ENCODE measurements around the gene VWA8. TPM values are rescaled to one million over a fixed set of nuclear protein-coding genes. Genes with fewer than 3 reads are reported as not detected.
"Not testable (repeated sequence)": the region's sequence is repeated elsewhere in the genome, so short reads cannot be mapped to it uniquely, and the experiment has no call there.

Gene VWA8
- total and polyA plus RNA-seq, 9 donors: 6.5 to 16.0 (median 9.3) TPM

GRCh38 chr13:41763782-41764181 is 197.1 kb downstream of the VWA8 start:
- Histone ChIP-seq H3K4me3 (ENCODE audit: low read length) (no peak overlapping the region), H3K9me3 (replicated peaks; ENCODE audit: control insufficient read depth, low read depth, low read length) (no peaks in the 10 kb centered on the region), H3K36me3 (ENCODE audit: control insufficient read depth, insufficient read depth, low read length) (no peaks in the 10 kb centered on the region), H3K27me3 (ENCODE audit: control insufficient read depth, insufficient read depth, low read length) (no peaks in the 10 kb centered on the region), H3K27ac (ENCODE audit: low read length) (no peak overlapping the region), H3K4me1 (ENCODE audit: control insufficient read depth, insufficient read depth, low read length) (no peaks in the 10 kb centered on the region)
- DNase-seq: peak; percentile 32
- 41% methylated on average over 3 of the region's 3 CpGs for WGBS (ENCODE audit: insufficient coverage)

- H3K27me3 ChIP-seq (ENCODE audit: control insufficient read depth, insufficient read depth, low read length): no peaks in the 10 kb centered on the region
- H3K4me1 ChIP-seq (ENCODE audit: control insufficient read depth, insufficient read depth, low read length): no peaks in the 10 kb centered on the region
- H3K36me3 ChIP-seq (ENCODE audit: control insufficient read depth, insufficient read depth, low read length): no peaks in the 10 kb centered on the region
- H3K4me3 ChIP-seq (ENCODE audit: low read length): no peak overlapping the region
- no peaks in the 10 kb centered on the region for H3K9me3 ChIP-seq (replicated peaks; ENCODE audit: control insufficient read depth, low read depth, low read length)
- H3K27ac ChIP-seq (ENCODE audit: low read length): no peak overlapping the region
- DNase-seq: no peak
- 79% methylated on average over 4 of the region's 5 CpGs for WGBS (ENCODE audit: insufficient coverage)
These were observed 198.1 kb downstream of the VWA8 start for GRCh38 chr13:41762796-41763195.

- H3K27ac ChIP-seq (ENCODE audit: low read length): no peak overlapping the region
These were observed 204.6 kb downstream of the VWA8 start for GRCh38 chr13:41756198-41756880.

GRCh38 chr13:41751734-41752445 is 209.0 kb downstream of the VWA8 start:
- H3K9me3 ChIP-seq (replicated peaks; ENCODE audit: control insufficient read depth, low read depth, low read length): no peaks in the 10 kb centered on the region
- no peaks in the 10 kb centered on the region for H3K4me1 ChIP-seq (ENCODE audit: control insufficient read depth, insufficient read depth, low read length)
- no peaks in the 10 kb centered on the region for H3K36me3 ChIP-seq (ENCODE audit: control insufficient read depth, insufficient read depth, low read length)
- no peak overlapping the region for H3K27ac ChIP-seq (ENCODE audit: low read length)
- no peak for DNase-seq
- no peaks in the 10 kb centered on the region for H3K27me3 ChIP-seq (ENCODE audit: control insufficient read depth, insufficient read depth, low read length)
- no peak overlapping the region for H3K4me3 ChIP-seq (ENCODE audit: low read length)
- WGBS (ENCODE audit: insufficient coverage): no CpG with 5 or more reads among the region's 3 CpGs

More at GRCh38 chr13:41756198-41756880, 204.6 kb downstream of the VWA8 start:
- Histone ChIP-seq H3K27me3 (ENCODE audit: control insufficient read depth, insufficient read depth, low read length) (no peaks in the 10 kb centered on the region), H3K4me1 (ENCODE audit: control insufficient read depth, insufficient read depth, low read length) (no peaks in the 10 kb centered on the region), H3K36me3 (ENCODE audit: control insufficient read depth, insufficient read depth, low read length) (no peaks in the 10 kb centered on the region), H3K4me3 (ENCODE audit: low read length) (no peak overlapping the region), H3K9me3 (replicated peaks; ENCODE audit: control insufficient read depth, low read depth, low read length) (no peaks in the 10 kb centered on the region)
- WGBS (ENCODE audit: insufficient coverage): no CpG with 5 or more reads among the region's 1 CpG
- no peak for DNase-seq

GRCh38 chr13:41751277-41751676 is 209.6 kb downstream of the VWA8 start:
- WGBS (ENCODE audit: insufficient coverage): no CpG with 5 or more reads among the region's 2 CpGs
- no peak overlapping the region for H3K4me3 ChIP-seq (ENCODE audit: low read length)
- peak; percentile 64 for DNase-seq

GRCh38 chr13:41746259-41746658 is 214.7 kb downstream of the VWA8 start:
- H3K9me3 ChIP-seq (replicated peaks; ENCODE audit: control insufficient read depth, low read depth, low read length): no peaks in the 10 kb centered on the region
- DNase-seq: no peak
- no peak overlapping the region for H3K4me3 ChIP-seq (ENCODE audit: low read length)
- H3K27me3 ChIP-seq (ENCODE audit: control insufficient read depth, insufficient read depth, low read length): no peaks in the 10 kb centered on the region
- WGBS (ENCODE audit: insufficient coverage): no CpG with 5 or more reads among the region's 2 CpGs
- H3K27ac ChIP-seq (ENCODE audit: low read length): no peak overlapping the region
- H3K4me1 ChIP-seq (ENCODE audit: control insufficient read depth, insufficient read depth, low read length): no peaks in the 10 kb centered on the region
- peaks cover 2% of the 10 kb centered on the region for H3K36me3 ChIP-seq (ENCODE audit: control insufficient read depth, insufficient read depth, low read length)

More at GRCh38 chr13:41751277-41751676, 209.6 kb downstream of the VWA8 start:
- Histone ChIP-seq H3K27ac (ENCODE audit: low read length) (no peak overlapping the region), H3K27me3 (ENCODE audit: control insufficient read depth, insufficient read depth, low read length) (no peaks in the 10 kb centered on the region), H3K9me3 (replicated peaks; ENCODE audit: control insufficient read depth, low read depth, low read length) (no peaks in the 10 kb centered on the region), H3K4me1 (ENCODE audit: control insufficient read depth, insufficient read depth, low read length) (no peaks in the 10 kb centered on the region), H3K36me3 (ENCODE audit: control insufficient read depth, insufficient read depth, low read length) (no peaks in the 10 kb centered on the region)

- not testable (repeated sequence) for H3K9me3 ChIP-seq (replicated peaks; ENCODE audit: control insufficient read depth, low read depth, low read length); H3K27me3 ChIP-seq (ENCODE audit: control insufficient read depth, insufficient read depth, low read length); H3K4me1 ChIP-seq (ENCODE audit: control insufficient read depth, insufficient read depth, low read length); H3K4me3 ChIP-seq (ENCODE audit: low read length); H3K27ac ChIP-seq (ENCODE audit: low read length); DNase-seq; H3K36me3 ChIP-seq (ENCODE audit: control insufficient read depth, insufficient read depth, low read length)
- WGBS (ENCODE audit: insufficient coverage): no CpG with 5 or more reads among the region's 3 CpGs
These were observed 215.4 kb downstream of the VWA8 start for GRCh38 chr13:41745496-41745895.

GRCh38 chr13:41742917-41743552 is 217.9 kb downstream of the VWA8 start:
- Histone ChIP-seq H3K4me1 (ENCODE audit: control insufficient read depth, insufficient read depth, low read length) (no peaks in the 10 kb centered on the region), H3K27ac (ENCODE audit: low read length) (no peak overlapping the region), H3K4me3 (ENCODE audit: low read length) (no peak overlapping the region), H3K27me3 (ENCODE audit: control insufficient read depth, insufficient read depth, low read length) (no peaks in the 10 kb centered on the region), H3K36me3 (ENCODE audit: control insufficient read depth, insufficient read depth, low read length) (peaks cover 2% of the 10 kb centered on the region), H3K9me3 (replicated peaks; ENCODE audit: control insufficient read depth, low read depth, low read length) (no peaks in the 10 kb centered on the region)
- WGBS (ENCODE audit: insufficient coverage): 64% methylated on average over 2 of the region's 4 CpGs
- DNase-seq: no peak

GRCh38 chr13:41740479-41740878 is 220.4 kb downstream of the VWA8 start:
- no peaks in the 10 kb centered on the region for H3K4me1 ChIP-seq (ENCODE audit: control insufficient read depth, insufficient read depth, low read length)
- no CpG with 5 or more reads among the region's 4 CpGs for WGBS (ENCODE audit: insufficient coverage)
- no peak for DNase-seq
- H3K9me3 ChIP-seq (replicated peaks; ENCODE audit: control insufficient read depth, low read depth, low read length): no peaks in the 10 kb centered on the region
- no peaks in the 10 kb centered on the region for H3K27me3 ChIP-seq (ENCODE audit: control insufficient read depth, insufficient read depth, low read length)
- H3K27ac ChIP-seq (ENCODE audit: low read length): no peak overlapping the region
- H3K4me3 ChIP-seq (ENCODE audit: low read length): no peak overlapping the region
- peaks cover 2% of the 10 kb centered on the region for H3K36me3 ChIP-seq (ENCODE audit: control insufficient read depth, insufficient read depth, low read length)
